ENCODE data around the gene VMAC. TPM values are rescaled to one million over a fixed set of nuclear protein-coding genes. Genes with fewer than 3 reads are reported as not detected.
"Not testable (repeated sequence)": the region's sequence is repeated elsewhere in the genome, so short reads cannot be mapped to it uniquely, and the experiment has no call there.

The VMAC gene
- total RNA-seq, 1 donor = 18.2 TPM

- Histone ChIP-seq H3K4me1 (ENCODE audit: insufficient read depth, low read length) (no peaks in the 10 kb centered on the region), H3K9me3 (ENCODE audit: low read depth, low read length) (no peaks in the 10 kb centered on the region), H3K4me3 (ENCODE audit: low read length) (no peak overlapping the region), H3K27me3 (ENCODE audit: insufficient read depth, low read length) (peaks cover 7% of the 10 kb centered on the region)
These were observed 24.5 kb upstream of the VMAC start for GRCh38 chr19:5880196-5880595.

DNA sequence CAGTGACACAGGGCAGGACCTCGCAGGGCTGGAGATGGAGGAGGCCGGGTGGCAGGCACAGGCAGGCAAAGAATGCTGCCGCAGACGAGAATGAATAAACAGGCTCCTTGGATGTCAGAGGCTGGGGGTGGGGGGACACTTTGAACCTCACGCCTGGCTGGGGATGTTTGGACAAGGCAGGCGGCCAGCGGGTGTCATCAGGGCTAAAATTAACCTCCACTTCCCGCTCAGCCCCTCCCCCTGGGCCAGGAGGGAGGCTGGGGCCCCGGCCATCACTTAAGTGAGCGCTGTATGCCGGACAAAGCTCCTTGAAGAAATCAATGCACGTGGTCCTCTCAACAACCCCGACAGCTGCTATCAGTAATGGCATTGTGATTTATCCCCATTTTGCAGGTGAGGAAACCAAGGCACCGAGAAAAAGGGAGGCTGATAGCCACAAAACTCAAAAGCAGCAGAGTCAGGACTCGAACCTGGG, 24.0 kb upstream of the VMAC start:
- Histone ChIP-seq H3K4me3 (ENCODE audit: low read length) (no peak overlapping the region), H3K27me3 (ENCODE audit: insufficient read depth, low read length) (peaks cover 7% of the 10 kb centered on the region), H3K9me3 (ENCODE audit: low read depth, low read length) (no peaks in the 10 kb centered on the region), H3K4me1 (ENCODE audit: insufficient read depth, low read length) (no peaks in the 10 kb centered on the region)

GRCh38 chr19:5881543-5882299, 23.0 kb upstream of the VMAC start:
- Histone ChIP-seq H3K9me3 (ENCODE audit: low read depth, low read length) (no peaks in the 10 kb centered on the region), H3K4me1 (ENCODE audit: insufficient read depth, low read length) (no peaks in the 10 kb centered on the region), H3K4me3 (ENCODE audit: low read length) (no peak overlapping the region), H3K27me3 (ENCODE audit: insufficient read depth, low read length) (peaks cover 7% of the 10 kb centered on the region)

GRCh38 chr19:5882421-5882968, 22.2 kb upstream of the VMAC start:
- peaks cover 7% of the 10 kb centered on the region for H3K27me3 ChIP-seq (ENCODE audit: insufficient read depth, low read length)
- no peaks in the 10 kb centered on the region for H3K9me3 ChIP-seq (ENCODE audit: low read depth, low read length)
- no peaks in the 10 kb centered on the region for H3K4me1 ChIP-seq (ENCODE audit: insufficient read depth, low read length)
- no peak overlapping the region for H3K4me3 ChIP-seq (ENCODE audit: low read length)

DNA sequence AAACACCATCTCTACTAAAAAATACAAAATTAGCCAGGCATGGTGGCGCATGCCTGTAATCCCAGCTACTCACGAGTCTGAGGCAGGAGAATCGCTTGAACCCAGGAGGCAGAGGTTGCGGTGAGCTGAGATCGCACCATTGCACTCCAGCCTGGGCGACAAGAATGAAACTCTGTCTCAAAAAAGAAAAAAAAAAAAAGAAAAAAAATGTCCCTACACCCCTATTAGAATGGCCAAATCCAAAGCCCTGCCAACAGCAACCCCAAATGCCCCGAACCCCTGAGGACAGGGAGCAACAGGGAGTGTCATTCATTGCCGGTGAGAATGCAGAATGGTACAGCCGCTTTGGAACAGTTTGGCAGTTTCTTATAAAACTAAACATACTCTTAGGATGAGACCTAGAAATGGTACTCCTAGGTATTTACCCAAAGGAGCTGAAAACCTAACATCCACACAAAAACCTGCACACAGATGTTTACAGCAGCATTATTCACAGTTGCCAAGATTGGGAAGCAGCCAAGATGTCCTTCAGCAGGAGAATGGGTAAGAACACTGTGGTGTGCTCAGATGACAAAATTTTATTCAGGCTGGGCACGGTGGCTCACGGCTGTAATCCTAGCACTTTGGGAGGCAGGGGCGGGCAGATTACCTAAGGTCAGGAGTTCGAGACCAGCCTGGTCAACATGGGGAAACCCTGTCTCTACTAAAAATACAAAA, 21.4 kb upstream of the VMAC start:
- not testable (repeated sequence) for H3K4me1 ChIP-seq (ENCODE audit: insufficient read depth, low read length); H3K4me3 ChIP-seq (ENCODE audit: low read length); H3K27me3 ChIP-seq (ENCODE audit: insufficient read depth, low read length); H3K9me3 ChIP-seq (ENCODE audit: low read depth, low read length)

DNA sequence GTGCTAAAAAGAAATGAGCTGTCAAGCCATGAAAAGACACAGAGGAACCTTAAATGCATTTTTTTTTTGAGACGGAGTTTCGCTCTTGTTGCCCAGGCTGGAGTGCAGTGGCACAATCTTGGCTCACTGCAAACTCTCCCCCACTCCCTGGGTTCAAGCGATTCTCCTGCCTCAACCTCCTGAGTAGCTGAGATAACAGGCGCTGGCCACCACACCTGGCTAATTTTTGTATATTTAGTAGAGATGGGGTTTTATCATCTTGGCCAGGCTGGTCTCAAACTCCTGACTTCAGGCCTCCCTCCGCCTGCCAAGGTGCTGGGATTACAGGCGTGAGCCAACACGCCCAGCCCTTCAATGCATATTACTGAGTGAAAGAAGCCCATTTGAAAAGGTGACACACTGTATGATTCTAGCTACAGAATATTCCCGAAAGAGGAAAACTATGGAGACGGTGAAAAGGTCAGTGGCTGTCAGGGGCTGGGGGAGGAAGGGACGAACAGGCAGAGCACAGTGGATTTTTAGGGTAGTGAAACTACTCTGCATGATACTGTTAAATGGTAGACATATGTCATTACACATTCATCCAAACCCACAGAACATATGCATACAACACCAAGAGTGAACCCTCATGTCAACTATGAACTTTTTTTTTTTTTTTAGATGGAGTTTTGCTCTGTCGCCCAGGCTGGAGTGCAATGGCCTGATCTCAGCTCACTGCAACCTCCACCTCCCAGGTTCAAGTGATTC, 20.4 kb upstream of the VMAC start:
- H3K4me3 ChIP-seq (ENCODE audit: low read length); H3K27me3 ChIP-seq (ENCODE audit: insufficient read depth, low read length); H3K9me3 ChIP-seq (ENCODE audit: low read depth, low read length); H3K4me1 ChIP-seq (ENCODE audit: insufficient read depth, low read length): not testable (repeated sequence)

DNA sequence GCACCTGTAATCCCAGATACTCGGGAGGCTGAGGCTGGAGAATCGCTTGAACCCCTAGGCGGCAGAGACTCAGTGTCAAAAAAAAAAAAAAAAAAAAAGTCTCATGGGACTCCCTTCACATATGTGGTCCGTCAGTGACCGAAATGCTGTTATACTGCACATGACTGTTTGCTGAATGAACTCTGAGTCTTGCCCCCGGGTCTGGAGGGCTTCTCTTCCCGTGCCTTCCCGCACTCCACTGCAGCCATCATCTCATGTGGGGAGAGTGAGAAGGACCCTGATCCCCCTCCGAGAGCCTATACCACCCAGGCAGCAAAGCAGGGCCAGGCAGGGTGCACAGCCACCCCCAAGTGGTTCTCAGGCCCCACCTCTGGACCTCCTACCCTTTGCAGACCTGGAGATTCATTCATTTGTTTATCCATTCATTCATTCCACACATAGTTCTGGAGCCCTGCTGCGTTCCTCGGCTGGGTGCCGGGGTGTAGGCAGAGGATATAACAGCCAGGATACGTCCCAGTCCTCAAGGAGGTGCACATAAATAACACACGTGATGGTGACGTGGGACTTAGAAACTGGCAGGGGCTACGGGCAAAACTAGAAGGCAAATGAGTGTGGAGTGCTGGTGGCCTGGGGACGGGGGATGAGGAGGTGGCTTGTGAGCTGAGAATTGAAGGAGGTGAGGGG, 15.2 kb upstream of the VMAC start:
- no peaks in the 10 kb centered on the region for H3K27me3 ChIP-seq (ENCODE audit: insufficient read depth, low read length)
- H3K9me3 ChIP-seq (ENCODE audit: low read depth, low read length) = no peaks in the 10 kb centered on the region
- H3K4me1 ChIP-seq (ENCODE audit: insufficient read depth, low read length) = no peaks in the 10 kb centered on the region
- no peak overlapping the region for H3K4me3 ChIP-seq (ENCODE audit: low read length)

DNA sequence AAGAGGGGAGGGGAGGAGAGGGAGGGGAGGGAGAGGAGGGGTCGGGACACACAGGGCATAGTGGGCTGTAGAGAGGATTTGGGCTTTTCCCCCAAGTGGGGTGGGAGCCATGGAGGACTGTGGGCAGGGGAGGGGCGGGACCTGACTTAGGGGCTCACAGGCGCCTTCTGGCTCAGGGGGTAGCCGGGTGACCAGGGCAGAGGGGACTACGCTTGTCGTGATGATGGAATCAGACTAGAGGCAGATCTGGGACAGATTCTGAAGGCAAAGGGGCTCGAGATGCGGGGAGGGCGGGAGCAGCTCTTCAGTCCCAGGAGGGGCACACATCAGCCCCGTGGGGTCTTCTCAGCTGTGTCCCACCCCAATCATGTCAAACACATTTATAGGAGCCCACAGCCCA, 14.6 kb upstream of the VMAC start:
- Histone ChIP-seq H3K4me1 (ENCODE audit: insufficient read depth, low read length) (no peaks in the 10 kb centered on the region), H3K27me3 (ENCODE audit: insufficient read depth, low read length) (no peaks in the 10 kb centered on the region), H3K4me3 (ENCODE audit: low read length) (no peak overlapping the region), H3K9me3 (ENCODE audit: low read depth, low read length) (no peaks in the 10 kb centered on the region)

DNA sequence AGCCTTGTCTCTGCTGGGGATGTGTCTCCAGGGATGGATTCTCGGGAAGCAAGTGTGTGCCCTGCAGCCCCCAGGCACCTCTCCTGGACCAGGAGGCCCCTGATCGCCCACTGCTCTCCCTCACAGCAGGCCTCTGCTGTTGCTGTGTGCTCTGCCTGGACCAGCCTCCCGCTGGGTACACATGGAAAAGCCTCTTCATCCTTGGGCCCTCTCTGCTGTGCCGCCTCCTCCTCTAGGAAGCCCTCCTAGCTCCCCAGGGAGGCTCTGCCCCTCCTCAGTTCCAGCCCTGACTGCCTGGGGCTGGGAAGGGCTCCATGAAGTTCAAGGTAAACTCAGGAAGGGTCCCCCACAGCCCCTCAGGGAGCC, 13.1 kb upstream of the VMAC start:
- Histone ChIP-seq H3K4me1 (ENCODE audit: insufficient read depth, low read length) (no peaks in the 10 kb centered on the region), H3K27me3 (ENCODE audit: insufficient read depth, low read length) (no peaks in the 10 kb centered on the region), H3K9me3 (ENCODE audit: low read depth, low read length) (no peaks in the 10 kb centered on the region), H3K4me3 (ENCODE audit: low read length) (no peak overlapping the region)

DNA sequence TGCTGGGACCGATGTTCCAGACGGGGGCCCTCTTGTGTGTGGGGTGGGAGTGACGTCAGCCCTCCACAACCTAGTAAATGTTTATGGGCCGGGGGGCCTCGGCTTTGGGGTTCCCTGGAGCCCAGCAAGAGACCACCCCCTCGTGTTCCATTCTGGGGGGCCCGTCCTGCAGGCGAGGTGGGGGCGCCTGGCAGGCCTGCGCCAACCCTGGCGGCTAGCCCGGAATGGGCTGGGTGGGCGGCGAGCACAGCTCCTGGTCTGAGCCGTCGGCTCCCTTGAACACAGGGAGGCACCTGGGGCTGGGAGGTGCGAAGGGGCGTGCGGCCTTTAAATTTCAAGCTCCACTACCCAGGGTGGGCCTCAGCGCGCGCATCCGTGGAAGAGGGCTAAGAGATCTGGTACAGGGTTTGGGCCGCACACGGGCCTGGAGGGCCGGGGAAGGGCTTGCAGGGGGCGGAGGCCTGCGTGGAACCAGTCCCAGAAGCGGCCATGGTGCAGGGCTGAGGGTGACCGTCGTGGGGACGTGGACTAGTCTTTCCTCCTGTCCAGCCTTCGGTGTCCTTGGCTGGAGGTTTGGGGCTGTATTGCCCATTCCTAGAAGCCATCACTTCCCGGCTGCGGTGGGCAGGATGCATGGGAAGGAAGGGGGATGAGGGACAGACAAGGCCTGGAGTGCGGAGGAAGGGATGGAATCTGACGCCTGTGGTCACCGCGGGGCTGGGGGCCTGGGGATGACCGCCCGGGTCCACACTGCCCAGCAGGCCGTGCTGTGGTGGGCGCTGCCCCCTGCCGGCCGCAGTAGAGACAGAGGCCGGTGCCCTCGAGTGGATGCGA, 12.5 kb upstream of the VMAC start:
- Histone ChIP-seq H3K4me1 (ENCODE audit: insufficient read depth, low read length) (no peaks in the 10 kb centered on the region), H3K9me3 (ENCODE audit: low read depth, low read length) (no peaks in the 10 kb centered on the region), H3K27me3 (ENCODE audit: insufficient read depth, low read length) (no peaks in the 10 kb centered on the region), H3K4me3 (ENCODE audit: low read length) (no peak overlapping the region)

DNA sequence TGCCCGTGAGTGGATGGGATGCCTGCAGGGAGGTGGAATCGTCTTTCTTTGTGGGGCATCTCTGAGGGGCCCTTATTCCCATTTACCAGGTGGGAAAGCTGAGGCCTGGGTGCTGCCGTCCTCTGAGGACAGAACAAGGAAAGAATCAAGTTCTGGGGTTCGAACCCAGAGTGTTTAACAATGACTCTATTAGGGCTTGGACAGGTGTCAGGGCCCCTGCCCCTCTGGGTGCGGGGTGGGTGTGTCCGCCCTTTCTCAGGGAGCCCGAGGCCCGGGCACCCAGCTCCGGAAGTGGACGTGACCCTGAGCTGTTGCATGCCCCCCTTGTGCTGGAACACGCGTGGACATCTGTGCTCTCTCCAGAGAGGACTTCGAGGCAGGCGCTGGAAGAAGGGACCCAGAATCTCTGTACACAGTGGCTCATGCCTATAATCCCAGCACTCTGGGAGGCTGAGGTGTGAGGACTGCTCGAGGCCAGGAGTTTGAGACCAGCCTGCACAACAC, 11.8 kb upstream of the VMAC start:
- Histone ChIP-seq H3K9me3 (ENCODE audit: low read depth, low read length) (no peaks in the 10 kb centered on the region), H3K4me1 (ENCODE audit: insufficient read depth, low read length) (no peaks in the 10 kb centered on the region), H3K27me3 (ENCODE audit: insufficient read depth, low read length) (no peaks in the 10 kb centered on the region), H3K4me3 (ENCODE audit: low read length) (no peak overlapping the region)

GRCh38 chr19:5893296-5893903, 11.3 kb upstream of the VMAC start:
- no peaks in the 10 kb centered on the region for H3K4me1 ChIP-seq (ENCODE audit: insufficient read depth, low read length)
- no peaks in the 10 kb centered on the region for H3K9me3 ChIP-seq (ENCODE audit: low read depth, low read length)
- H3K4me3 ChIP-seq (ENCODE audit: low read length) = no peak overlapping the region
- H3K27me3 ChIP-seq (ENCODE audit: insufficient read depth, low read length) = no peaks in the 10 kb centered on the region

DNA sequence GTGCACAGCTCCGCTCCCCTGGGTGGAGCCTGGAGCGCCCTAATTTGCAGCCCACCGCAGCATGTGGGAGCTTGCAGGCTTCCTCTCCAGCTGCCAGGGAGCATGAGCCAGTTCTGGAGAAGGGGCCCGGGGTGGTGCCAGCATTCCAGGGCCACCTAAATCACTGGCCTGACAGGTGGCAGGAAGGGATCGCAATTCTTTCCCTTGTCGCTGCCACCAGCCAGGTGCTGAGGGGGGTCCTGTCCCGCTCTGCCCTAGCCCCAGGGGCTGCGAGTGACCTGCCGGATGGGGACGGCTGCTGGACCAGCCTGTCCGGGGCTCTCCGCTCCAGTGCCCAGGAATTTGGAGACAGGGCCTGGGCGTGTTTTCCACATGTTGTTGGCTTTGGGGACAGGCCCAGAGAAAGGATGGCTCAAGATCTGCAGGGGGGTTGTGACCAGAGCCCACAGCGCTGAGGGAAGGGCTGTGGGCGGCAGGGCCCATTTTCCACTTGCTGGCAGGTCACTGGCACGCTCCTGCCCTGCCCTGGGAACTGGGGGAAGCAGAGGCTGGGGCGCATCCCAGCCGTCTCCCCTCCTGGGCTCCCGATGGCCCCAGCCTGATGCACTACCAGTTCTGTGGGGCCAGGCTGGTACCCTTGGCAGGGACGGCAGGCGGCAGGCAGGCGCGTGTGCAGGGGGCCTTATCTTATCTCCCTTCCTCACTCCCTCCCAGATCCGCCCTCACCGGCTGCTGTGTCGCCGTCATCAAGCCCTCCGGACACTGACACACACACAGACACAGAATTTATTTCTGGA, 10.6 kb upstream of the VMAC start:
- Histone ChIP-seq H3K9me3 (ENCODE audit: low read depth, low read length) (no peaks in the 10 kb centered on the region), H3K4me1 (ENCODE audit: insufficient read depth, low read length) (no peaks in the 10 kb centered on the region), H3K4me3 (ENCODE audit: low read length) (no peak overlapping the region), H3K27me3 (ENCODE audit: insufficient read depth, low read length) (no peaks in the 10 kb centered on the region)

All from mononuclear cell (primary cell).